PC-3 (cell line): ENCODE data around the gene GPR78.

Source experiments
- CTCF ChIP-seq: fragments of 300-600 bp; sonication (generic); conservative IDR thresholded peaks from 2 replicates; pipeline ENCODE4 v1.5.1; 2017; ENCODE audit warnings: antibody characterized with exemption, low read depth, mild to moderate bottlenecking, low read length
- EZH2 ChIP-seq: fragments of 300-600 bp; sonication (generic); IDR thresholded peaks from one replicate; pipeline ENCODE4 v1.6.1; 2017; ENCODE audit warnings: antibody characterized with exemption, mild to moderate bottlenecking, low read length; ENCODE audit not compliant: unreplicated experiment

GRCh38 chr4:8536467-8536866 lies 43.7 kb upstream of the GPR78 start:
- TF ChIP-seq CTCF (no peak), EZH2 (no peak)
